Activated T-cell treated with anti-CD3 and anti-CD28 coated beads, Interleukin-2, amount 50 U/mL, for 24 hours (primary cell): ENCODE data around the gene CPA4.

Source experiments
- DNase-seq: peaks from one replicate; pipeline ENCODE4 v3.0.0-alpha.2; 2020
- H3K27ac Mint-ChIP-seq: 2 replicates; pipeline ENCODE4 v1.8.0; 2020; ENCODE audit warnings: mild to moderate bottlenecking, mixed read lengths
- H3K27me3 Mint-ChIP-seq: 2 replicates; pipeline ENCODE4 v1.8.0; 2020; ENCODE audit warnings: mixed read lengths
- H3K36me3 Mint-ChIP-seq: 2 replicates; pipeline ENCODE4 v1.8.0; 2020; ENCODE audit warnings: low read depth, mixed read lengths
- H3K4me1 Mint-ChIP-seq: 2 replicates; pipeline ENCODE4 v1.8.0; 2020; ENCODE audit warnings: low read depth, mixed read lengths
- H3K4me3 Mint-ChIP-seq: 2 replicates; pipeline ENCODE4 v1.8.0; 2020; ENCODE audit warnings: mild to moderate bottlenecking, moderate library complexity, mixed read lengths
- H3K9me3 Mint-ChIP-seq: 2 replicates; pipeline ENCODE4 v1.8.0; 2020; ENCODE audit warnings: mixed read lengths

Gene CPA4

GRCh38 chr7:130353196-130353595 lies 60.2 kb downstream of the CPA4 start:
- no peak overlapping the region for H3K4me3 Mint-ChIP-seq
- no peak overlapping the region for H3K27ac Mint-ChIP-seq
- peaks cover 25% of the 10 kb centered on the region for H3K4me1 Mint-ChIP-seq
- H3K9me3 Mint-ChIP-seq = no peaks in the 10 kb centered on the region
- no peaks in the 10 kb centered on the region for H3K36me3 Mint-ChIP-seq
- peaks cover 3% of the 10 kb centered on the region for H3K27me3 Mint-ChIP-seq
- no peak for DNase-seq

- DNase-seq = no peak
- peaks cover 13% of the 10 kb centered on the region for H3K4me1 Mint-ChIP-seq
- no peaks in the 10 kb centered on the region for H3K36me3 Mint-ChIP-seq
- no peak overlapping the region for H3K27ac Mint-ChIP-seq
- H3K4me3 Mint-ChIP-seq = no peak overlapping the region
- H3K27me3 Mint-ChIP-seq = peaks cover 2% of the 10 kb centered on the region
- peaks cover 6% of the 10 kb centered on the region for H3K9me3 Mint-ChIP-seq
Measured at GRCh38 chr7:130356121-130356875, 63.3 kb downstream of the CPA4 start.

- Mint-ChIP-seq H3K27me3 (no peaks in the 10 kb centered on the region), H3K4me1 (peaks cover 5% of the 10 kb centered on the region), H3K27ac (no peak overlapping the region), H3K36me3 (no peaks in the 10 kb centered on the region), H3K9me3 (peaks cover 6% of the 10 kb centered on the region), H3K4me3 (no peak overlapping the region)
- peak; percentile 27 for DNase-seq
Measured at GRCh38 chr7:130356876-130357611, 64.1 kb downstream of the CPA4 start.

DNA sequence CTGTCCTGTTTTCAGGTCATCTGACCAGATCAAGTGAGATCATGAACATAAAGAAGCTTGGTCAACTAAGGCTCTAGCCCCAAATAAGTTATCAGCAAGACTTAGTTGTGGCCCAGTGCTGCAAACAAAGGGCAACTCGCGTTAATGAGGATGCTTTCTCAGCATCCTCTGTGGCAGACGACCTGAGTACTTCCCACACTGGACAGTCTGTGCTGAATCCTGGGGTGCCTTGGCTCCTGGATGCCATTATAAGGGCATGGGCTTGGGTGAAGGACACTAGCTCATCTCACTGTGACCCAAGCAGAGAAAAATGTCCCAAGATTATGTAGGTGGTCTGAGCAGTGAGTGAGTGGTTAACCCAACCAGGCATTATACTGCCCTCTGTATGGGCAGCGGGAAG lies 65.5 kb downstream of the CPA4 start:
- Mint-ChIP-seq H3K9me3 (peaks cover 6% of the 10 kb centered on the region), H3K27me3 (no peaks in the 10 kb centered on the region), H3K36me3 (no peaks in the 10 kb centered on the region), H3K27ac (no peak overlapping the region), H3K4me1 (peaks cover 5% of the 10 kb centered on the region), H3K4me3 (no peak overlapping the region)
- no peak for DNase-seq

DNA sequence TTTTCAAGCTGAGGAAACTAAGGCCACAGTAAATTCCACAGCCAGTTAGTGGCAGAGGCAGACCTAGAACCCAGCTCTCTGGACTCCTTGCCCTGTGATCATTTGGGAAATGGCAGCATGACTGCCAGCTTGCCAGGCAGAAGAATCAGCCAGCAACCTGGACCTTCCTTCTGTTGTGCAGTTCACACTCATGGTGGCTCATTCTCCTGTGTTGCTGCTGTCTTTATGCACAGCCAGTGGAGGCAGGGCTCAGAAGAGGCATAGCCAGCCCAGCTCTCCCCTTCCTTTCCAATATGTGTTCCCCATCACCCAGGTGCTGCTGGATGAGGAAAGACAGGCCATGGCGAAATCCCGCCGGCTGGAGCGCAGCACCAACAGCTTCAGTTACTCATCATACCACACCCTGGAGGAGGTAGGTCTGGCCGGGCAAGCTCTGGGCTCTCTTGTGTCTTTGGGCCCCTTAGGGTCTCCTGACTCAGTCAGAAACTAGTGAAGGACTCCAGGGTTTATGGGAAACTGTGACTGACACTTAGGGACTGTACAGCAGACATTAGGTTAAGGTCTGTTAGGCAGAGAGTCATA lies 66.4 kb downstream of the CPA4 start:
- no peaks in the 10 kb centered on the region for H3K27me3 Mint-ChIP-seq
- DNase-seq = no peak
- H3K9me3 Mint-ChIP-seq = peaks cover 6% of the 10 kb centered on the region
- H3K4me1 Mint-ChIP-seq = peaks cover 9% of the 10 kb centered on the region
- H3K4me3 Mint-ChIP-seq = no peak overlapping the region
- no peak overlapping the region for H3K27ac Mint-ChIP-seq
- no peaks in the 10 kb centered on the region for H3K36me3 Mint-ChIP-seq

- DNase-seq = no peak
- peaks cover 6% of the 10 kb centered on the region for H3K9me3 Mint-ChIP-seq
- H3K4me3 Mint-ChIP-seq = no peak overlapping the region
- peaks cover 15% of the 10 kb centered on the region for H3K4me1 Mint-ChIP-seq
- no peaks in the 10 kb centered on the region for H3K36me3 Mint-ChIP-seq
- H3K27ac Mint-ChIP-seq = no peak overlapping the region
- H3K27me3 Mint-ChIP-seq = no peaks in the 10 kb centered on the region
Measured at GRCh38 chr7:130360518-130360917, 67.6 kb downstream of the CPA4 start.

DNA sequence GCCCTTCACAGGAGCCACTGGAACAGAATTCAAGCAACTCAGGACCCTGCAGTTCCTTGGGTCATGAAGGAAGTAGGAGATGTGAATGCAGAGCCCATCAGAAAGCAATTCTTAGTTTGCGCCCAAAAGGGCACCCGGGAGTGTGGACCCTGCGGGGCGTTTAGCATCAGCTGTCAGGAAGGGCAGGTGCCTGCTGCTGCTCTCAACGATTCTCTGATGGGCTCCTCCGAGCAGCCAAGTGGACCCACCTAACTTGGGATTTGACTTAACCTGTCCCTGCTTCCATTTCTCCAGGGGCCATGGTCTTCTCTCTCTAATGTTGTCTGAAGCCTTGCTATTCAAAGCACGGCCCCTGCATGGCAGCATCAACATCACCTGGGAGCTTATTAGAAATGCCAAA lies 68.7 kb downstream of the CPA4 start:
- Mint-ChIP-seq H3K4me3 (no peak overlapping the region), H3K4me1 (peaks cover 23% of the 10 kb centered on the region), H3K36me3 (no peaks in the 10 kb centered on the region), H3K27me3 (no peaks in the 10 kb centered on the region), H3K9me3 (peaks cover 6% of the 10 kb centered on the region), H3K27ac (no peak overlapping the region)
- DNase-seq = no peak

DNA sequence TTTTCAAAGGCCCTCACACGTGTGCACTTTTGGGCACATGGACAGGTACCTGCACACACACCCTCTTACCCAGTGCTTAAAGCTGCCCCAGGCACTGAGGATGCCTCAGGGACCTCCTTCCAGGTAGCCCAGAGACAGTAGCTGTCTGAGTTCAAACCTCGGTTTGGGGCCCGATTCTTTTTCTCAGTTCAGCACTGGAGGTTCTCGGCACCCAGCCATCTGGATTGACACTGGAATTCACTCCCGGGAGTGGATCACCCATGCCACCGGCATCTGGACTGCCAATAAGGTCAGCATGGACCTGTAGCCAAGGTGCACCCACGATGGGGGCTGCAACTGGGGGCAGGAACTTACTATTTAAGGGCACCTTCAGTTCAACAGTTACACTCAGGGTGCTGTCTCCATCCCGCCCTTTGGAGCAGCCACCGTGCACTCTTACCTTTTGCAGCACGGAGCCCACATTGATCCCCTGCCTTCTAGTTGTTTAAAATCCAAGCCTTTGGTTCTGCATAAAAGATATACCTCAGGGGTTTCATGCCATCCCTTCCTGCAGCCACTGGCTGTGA lies 69.4 kb downstream of the CPA4 start:
- H3K27ac Mint-ChIP-seq = no peak overlapping the region
- no peak for DNase-seq
- H3K4me3 Mint-ChIP-seq = no peak overlapping the region
- H3K4me1 Mint-ChIP-seq = peaks cover 30% of the 10 kb centered on the region
- H3K36me3 Mint-ChIP-seq = no peaks in the 10 kb centered on the region
- H3K9me3 Mint-ChIP-seq = peaks cover 11% of the 10 kb centered on the region
- H3K27me3 Mint-ChIP-seq = no peaks in the 10 kb centered on the region

GRCh38 chr7:130363026-130363847 lies 70.3 kb downstream of the CPA4 start:
- Mint-ChIP-seq H3K4me1 (peaks cover 34% of the 10 kb centered on the region), H3K27ac (peak overlapping the region; percentile 82), H3K36me3 (no peaks in the 10 kb centered on the region), H3K9me3 (peaks cover 12% of the 10 kb centered on the region), H3K27me3 (no peaks in the 10 kb centered on the region), H3K4me3 (no peak overlapping the region)
- no peak for DNase-seq

- DNase-seq = no peak
- Mint-ChIP-seq H3K4me1 (peaks cover 46% of the 10 kb centered on the region), H3K9me3 (peaks cover 12% of the 10 kb centered on the region), H3K36me3 (no peaks in the 10 kb centered on the region), H3K4me3 (no peak overlapping the region), H3K27me3 (no peaks in the 10 kb centered on the region), H3K27ac (no peak overlapping the region)
Measured at GRCh38 chr7:130364451-130364850, 71.5 kb downstream of the CPA4 start.

GRCh38 chr7:130365088-130365487 lies 72.1 kb downstream of the CPA4 start:
- Mint-ChIP-seq H3K4me1 (peaks cover 52% of the 10 kb centered on the region), H3K27me3 (no peaks in the 10 kb centered on the region), H3K36me3 (no peaks in the 10 kb centered on the region), H3K4me3 (no peak overlapping the region), H3K9me3 (peaks cover 11% of the 10 kb centered on the region), H3K27ac (no peak overlapping the region)
- no peak for DNase-seq

- H3K36me3 Mint-ChIP-seq = no peaks in the 10 kb centered on the region
- peaks cover 6% of the 10 kb centered on the region for H3K9me3 Mint-ChIP-seq
- no peaks in the 10 kb centered on the region for H3K27me3 Mint-ChIP-seq
- DNase-seq = no peak
- H3K4me1 Mint-ChIP-seq = peaks cover 52% of the 10 kb centered on the region
- no peak overlapping the region for H3K4me3 Mint-ChIP-seq
- no peak overlapping the region for H3K27ac Mint-ChIP-seq
Measured at GRCh38 chr7:130365511-130366441, 72.8 kb downstream of the CPA4 start.

DNA sequence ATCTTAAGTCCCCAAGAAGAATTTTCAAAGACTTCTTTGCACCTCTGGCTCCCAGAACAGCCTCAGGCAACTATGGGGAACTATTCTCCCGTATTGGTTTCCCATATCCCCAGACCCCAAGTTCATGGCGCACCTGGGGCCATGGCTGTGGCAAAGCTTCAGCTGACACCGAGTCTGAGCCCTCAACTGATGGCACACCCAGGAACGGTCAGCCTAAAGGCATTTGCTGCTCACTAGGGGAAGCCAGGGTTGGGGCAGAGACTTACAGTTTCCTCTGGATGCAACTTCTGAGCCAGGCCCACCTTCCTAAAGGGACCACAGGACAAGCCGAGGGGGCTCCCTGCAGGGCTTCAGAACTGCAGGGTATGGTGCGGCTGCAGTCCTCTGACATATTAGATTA lies 73.6 kb downstream of the CPA4 start:
- no peaks in the 10 kb centered on the region for H3K27me3 Mint-ChIP-seq
- H3K4me3 Mint-ChIP-seq = no peak overlapping the region

More for the DNA sequence above, 73.6 kb downstream of the CPA4 start:
- Mint-ChIP-seq H3K9me3 (peaks cover 6% of the 10 kb centered on the region), H3K36me3 (no peaks in the 10 kb centered on the region), H3K4me1 (peaks cover 52% of the 10 kb centered on the region), H3K27ac (no peak overlapping the region)
- no peak for DNase-seq
